Measurements from ENCODE around the gene KCNF1. TPM values are rescaled to one million over a fixed set of nuclear protein-coding genes. Genes with fewer than 3 reads are reported as not detected.

Gene KCNF1
- total RNA-seq, 2 donors from 2014 or later = not detected

- Histone ChIP-seq H3K27me3 (replicated peaks; ENCODE audit: insufficient read depth) (no peaks in the 10 kb centered on the region), H3K27ac (no peak overlapping the region), H3K36me3 (no peaks in the 10 kb centered on the region), H3K9me3 (no peaks in the 10 kb centered on the region), H3K4me1 (ENCODE audit: control insufficient read depth in 1 of 2, low read depth in 2 of 2) (no peaks in the 10 kb centered on the region), H3K4me3 (no peak overlapping the region)
- DNase-seq (ENCODE audit: low spot score) (no peak), ATAC-seq (ENCODE audit: insufficient number of reproducible peaks, low FRiP score, low read depth) (no peak)
- TF ChIP-seq CTCF (IDR thresholded peaks at IDR 0.05) = no peak
Observed at GRCh38 chr2:10900216-10901109, 11.3 kb upstream of the KCNF1 start.

GRCh38 chr2:10901160-10901939, 10.4 kb upstream of the KCNF1 start:
- H3K36me3 ChIP-seq = no peaks in the 10 kb centered on the region
- H3K4me3 ChIP-seq = no peak overlapping the region
- no peak for TF ChIP-seq CTCF (IDR thresholded peaks at IDR 0.05)
- no peak overlapping the region for H3K27ac ChIP-seq
- ATAC-seq (ENCODE audit: insufficient number of reproducible peaks, low FRiP score, low read depth) = no peak
- no peak for DNase-seq (ENCODE audit: low spot score)
- H3K4me1 ChIP-seq (ENCODE audit: control insufficient read depth in 1 of 2, low read depth in 2 of 2) = no peaks in the 10 kb centered on the region
- no peaks in the 10 kb centered on the region for H3K27me3 ChIP-seq (replicated peaks; ENCODE audit: insufficient read depth)
- H3K9me3 ChIP-seq = no peaks in the 10 kb centered on the region

GRCh38 chr2:10903861-10904210, 7.9 kb upstream of the KCNF1 start:
- no peak for TF ChIP-seq CTCF (IDR thresholded peaks at IDR 0.05)
- H3K27me3 ChIP-seq (replicated peaks; ENCODE audit: insufficient read depth) = no peaks in the 10 kb centered on the region
- no peak for DNase-seq (ENCODE audit: low spot score)
- H3K36me3 ChIP-seq = no peaks in the 10 kb centered on the region
- H3K4me3 ChIP-seq = no peak overlapping the region
- ATAC-seq (ENCODE audit: insufficient number of reproducible peaks, low FRiP score, low read depth) = no peak
- no peaks in the 10 kb centered on the region for H3K9me3 ChIP-seq
- no peaks in the 10 kb centered on the region for H3K4me1 ChIP-seq (ENCODE audit: control insufficient read depth in 1 of 2, low read depth in 2 of 2)
- H3K27ac ChIP-seq = no peak overlapping the region

- no peak overlapping the region for H3K4me3 ChIP-seq
- no peaks in the 10 kb centered on the region for H3K27me3 ChIP-seq (replicated peaks; ENCODE audit: insufficient read depth)
- H3K27ac ChIP-seq = no peak overlapping the region
- H3K36me3 ChIP-seq = no peaks in the 10 kb centered on the region
- no peaks in the 10 kb centered on the region for H3K4me1 ChIP-seq (ENCODE audit: control insufficient read depth in 1 of 2, low read depth in 2 of 2)
- no peaks in the 10 kb centered on the region for H3K9me3 ChIP-seq
- no peak for TF ChIP-seq CTCF (IDR thresholded peaks at IDR 0.05)
- DNase-seq (ENCODE audit: low spot score) = no peak
- ATAC-seq (ENCODE audit: insufficient number of reproducible peaks, low FRiP score, low read depth) = no peak
Observed at GRCh38 chr2:10904455-10904854, 7.3 kb upstream of the KCNF1 start.

Data from thoracic aorta (tissue), 2 donors.